GM18868 (cell line): ENCODE measurements around the gene COL23A1.

Experiments used
- ATAC-seq: cut with Tn5 transposase; IDR thresholded peaks from one replicate; pipeline ENCODE4 v1.9.1; 2021; ENCODE audit warnings: mild to moderate bottlenecking, moderate library complexity; ENCODE audit not compliant: unreplicated experiment

COL23A1 gene

GRCh38 chr5:178478370-178478769 is 111.8 kb downstream of the COL23A1 start:
- no peak for ATAC-seq

GRCh38 chr5:178477802-178478201 is 112.4 kb downstream of the COL23A1 start:
- ATAC-seq, result no peak

- no peak for ATAC-seq
Observed at GRCh38 chr5:178476972-178477754, 113.0 kb downstream of the COL23A1 start.

- no peak for ATAC-seq
Observed at GRCh38 chr5:178476531-178476930, 113.7 kb downstream of the COL23A1 start.

GRCh38 chr5:178475422-178475821 is 114.8 kb downstream of the COL23A1 start:
- no peak for ATAC-seq

GRCh38 chr5:178474562-178475184 is 115.5 kb downstream of the COL23A1 start:
- ATAC-seq, result no peak

GRCh38 chr5:178473854-178474253 is 116.3 kb downstream of the COL23A1 start:
- no peak for ATAC-seq

GRCh38 chr5:178472138-178472537 is 118.1 kb downstream of the COL23A1 start:
- ATAC-seq, result no peak

- no peak for ATAC-seq
Observed at GRCh38 chr5:178471711-178472110, 118.5 kb downstream of the COL23A1 start.

GRCh38 chr5:178470760-178471025 is 119.5 kb downstream of the COL23A1 start:
- ATAC-seq, result no peak

- ATAC-seq, result no peak
Observed at GRCh38 chr5:178469975-178470759, 120.0 kb downstream of the COL23A1 start.

- no peak for ATAC-seq
Observed at GRCh38 chr5:178469011-178469974, 120.9 kb downstream of the COL23A1 start.

- ATAC-seq, result no peak
Observed at GRCh38 chr5:178468196-178468685, 122.0 kb downstream of the COL23A1 start.

- ATAC-seq, result no peak
Observed at GRCh38 chr5:178467568-178468195, 122.5 kb downstream of the COL23A1 start.

GRCh38 chr5:178467205-178467567 is 123.0 kb downstream of the COL23A1 start:
- no peak for ATAC-seq

GRCh38 chr5:178466342-178466741 is 123.9 kb downstream of the COL23A1 start:
- ATAC-seq, result no peak

GRCh38 chr5:178465861-178466288 is 124.3 kb downstream of the COL23A1 start:
- no peak for ATAC-seq

- no peak for ATAC-seq
Observed at GRCh38 chr5:178465228-178465860, 124.8 kb downstream of the COL23A1 start.

GRCh38 chr5:178464431-178465048 is 125.7 kb downstream of the COL23A1 start:
- no peak for ATAC-seq
